Lung (tissue), 12 donors: Measurements from ENCODE around the gene NIPBL. TPM values are rescaled to one million over a fixed set of nuclear protein-coding genes. Genes with fewer than 3 reads are reported as not detected.
A peak's percentile ranks its signal among the peaks of the same experiment; 100 is the strongest.

Experiments
- ATAC-seq: fragments of 200-7000 bp; cut with Tn5 transposase; one replicate; pipeline ENCODE4 v1.9.1; 2020; ENCODE audit warnings: moderate number of reproducible peaks; ENCODE audit not compliant: insufficient read depth, low FRiP score
- DNase-seq, 3 donors: peaks; one replicate each; pipeline ENCODE4 v3.0.0-alpha.2; 2013 to 2017
- H3K27ac ChIP-seq, 2 donors: one replicate each; pipeline ENCODE4 v1.5.1; 2013; ENCODE audit warnings: mild to moderate bottlenecking in 2 of 2, moderate library complexity in 2 of 2, control low read depth in 1 of 2, inconsistent platforms in 1 of 2, low read depth in 1 of 2, low read length in 1 of 2
- H3K27me3 ChIP-seq, 3 donors: one replicate each; pipeline ENCODE4 v1.5.1; 2013; ENCODE audit warnings: low read length in 2 of 3; ENCODE audit not compliant: control insufficient read depth in 3 of 3, insufficient read depth in 3 of 3
- H3K36me3 ChIP-seq, 4 donors: one replicate each; pipeline ENCODE4 v1.5.1; 2013; ENCODE audit warnings: low read length in 4 of 4, mild to moderate bottlenecking in 1 of 4, moderate library complexity in 1 of 4; ENCODE audit not compliant: control insufficient read depth in 4 of 4, insufficient read depth in 4 of 4
- H3K4me1 ChIP-seq, 5 donors: one replicate each; pipeline ENCODE4 v1.5.1; 2013; ENCODE audit warnings: low read length in 5 of 5, mild to moderate bottlenecking in 2 of 5, moderate library complexity in 1 of 5; ENCODE audit not compliant: control insufficient read depth in 5 of 5, insufficient read depth in 5 of 5
- H3K4me3 ChIP-seq: one replicate; pipeline ENCODE4 v1.5.1; 2013; ENCODE audit warnings: mild to moderate bottlenecking, control low read depth, moderate library complexity
- H3K9ac ChIP-seq, 2 donors: one replicate each; pipeline ENCODE4 v1.5.1; 2013; ENCODE audit warnings: low read length in 2 of 2, control low read depth in 1 of 2; ENCODE audit not compliant: insufficient read depth in 1 of 2
- H3K9me3 ChIP-seq, 4 donors: one replicate each; pipeline ENCODE4 v1.5.1; 2013; ENCODE audit warnings: low read length in 3 of 4, mild to moderate bottlenecking in 1 of 4, moderate library complexity in 1 of 4; ENCODE audit not compliant: control insufficient read depth in 4 of 4, insufficient read depth in 3 of 4
- WGBS, 2 donors: extraction: QIAGEN DNeasy Blood & Tissue Kit; methylation state at CpG; one replicate each; pipeline ENCODE4 v1.1.7; 2013; 5-methylcytosine and 5-hydroxymethylcytosine counted together
- polyA plus RNA-seq, 2 donors: library from polyadenylated mRNA; stranded (reverse); fragments of 200-250 nt; gene quantifications; one replicate each; pipeline ENCODE4 v1.2.1, GENCODE V29; 2013
- total RNA-seq, 2 donors: library from RNA; depleted of rRNA in 1 of 2; stranded (reverse); fragments of >200 nt in 1 of 2; gene quantifications; one replicate each; pipeline ENCODE4 v1.2.1, GENCODE V29; 2014 to 2021
- TF ChIP-seq, protein P1 (sequence below): IDR thresholded peaks from 2 replicates; pipeline ENCODE4 v1.5.1; 2012; ENCODE audit warnings: mild to moderate bottlenecking; ENCODE audit errors: control extremely low read depth, extremely low read depth
- donor health status: control.
- donor health status: control.
- donor health status: Bipolar disorder and iron deficiency.
- donor health status: healthy.
- donor health status: DM: yes; HTN: yes; CAD: no.

The NIPBL gene
- total and polyA plus RNA-seq, 4 donors: 13.7 to 124 (median 32.4) TPM

GRCh38 chr5:36948650-36949049, 72.1 kb downstream of the NIPBL start:
- peaks cover 0 to 18% (median 0%) of the 10 kb centered on the region in 5 donors for H3K4me1 ChIP-seq
- H3K4me3 ChIP-seq: no peak overlapping the region
- H3K36me3 ChIP-seq: no peaks in the 10 kb centered on the region
- ATAC-seq (no peak), DNase-seq (no peak)
- TF ChIP-seq, protein P1, sequence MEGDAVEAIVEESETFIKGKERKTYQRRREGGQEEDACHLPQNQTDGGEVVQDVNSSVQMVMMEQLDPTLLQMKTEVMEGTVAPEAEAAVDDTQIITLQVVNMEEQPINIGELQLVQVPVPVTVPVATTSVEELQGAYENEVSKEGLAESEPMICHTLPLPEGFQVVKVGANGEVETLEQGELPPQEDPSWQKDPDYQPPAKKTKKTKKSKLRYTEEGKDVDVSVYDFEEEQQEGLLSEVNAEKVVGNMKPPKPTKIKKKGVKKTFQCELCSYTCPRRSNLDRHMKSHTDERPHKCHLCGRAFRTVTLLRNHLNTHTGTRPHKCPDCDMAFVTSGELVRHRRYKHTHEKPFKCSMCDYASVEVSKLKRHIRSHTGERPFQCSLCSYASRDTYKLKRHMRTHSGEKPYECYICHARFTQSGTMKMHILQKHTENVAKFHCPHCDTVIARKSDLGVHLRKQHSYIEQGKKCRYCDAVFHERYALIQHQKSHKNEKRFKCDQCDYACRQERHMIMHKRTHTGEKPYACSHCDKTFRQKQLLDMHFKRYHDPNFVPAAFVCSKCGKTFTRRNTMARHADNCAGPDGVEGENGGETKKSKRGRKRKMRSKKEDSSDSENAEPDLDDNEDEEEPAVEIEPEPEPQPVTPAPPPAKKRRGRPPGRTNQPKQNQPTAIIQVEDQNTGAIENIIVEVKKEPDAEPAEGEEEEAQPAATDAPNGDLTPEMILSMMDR: no peak
- 91 to 96% methylated on average over 1 of the region's 1 CpG for WGBS, 2 donors
- no peak overlapping the region for H3K27ac ChIP-seq
- no peaks in the 10 kb centered on the region for H3K9me3 ChIP-seq
- no peak overlapping the region for H3K9ac ChIP-seq
- H3K27me3 ChIP-seq: no peaks in the 10 kb centered on the region

DNA sequence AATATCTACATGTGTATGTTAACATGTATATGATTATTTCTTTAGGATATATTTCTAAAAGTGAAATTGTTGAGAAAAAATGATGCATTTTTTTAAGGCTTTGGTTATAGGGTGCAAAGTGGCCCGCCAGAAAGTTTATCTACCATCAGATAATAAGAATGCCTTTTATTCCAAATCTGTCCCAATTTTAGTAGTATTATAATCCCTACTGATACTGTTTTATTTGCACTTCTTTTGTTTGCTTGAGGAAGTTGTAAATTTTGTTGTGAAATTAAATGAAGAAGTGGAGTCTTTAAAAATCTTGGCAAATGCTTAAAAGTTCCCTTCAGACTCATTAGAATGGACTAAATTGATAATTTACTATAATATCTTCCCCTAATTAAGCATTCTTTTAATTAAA, 73.0 kb downstream of the NIPBL start:
- no peaks in the 10 kb centered on the region for H3K9me3 ChIP-seq
- DNase-seq: no peak
- TF ChIP-seq, protein P1: no peak
- H3K27me3 ChIP-seq: no peaks in the 10 kb centered on the region
- no peak overlapping the region for H3K27ac ChIP-seq
- WGBS, 2 donors: 88 to 93% methylated on average over 1 of the region's 1 CpG
- ATAC-seq: no peak
- H3K4me3 ChIP-seq: no peak overlapping the region
- no peak overlapping the region for H3K9ac ChIP-seq
- no peaks in the 10 kb centered on the region for H3K36me3 ChIP-seq
- H3K4me1 ChIP-seq: peaks cover 0 to 18% (median 0%) of the 10 kb centered on the region in 5 donors

DNA sequence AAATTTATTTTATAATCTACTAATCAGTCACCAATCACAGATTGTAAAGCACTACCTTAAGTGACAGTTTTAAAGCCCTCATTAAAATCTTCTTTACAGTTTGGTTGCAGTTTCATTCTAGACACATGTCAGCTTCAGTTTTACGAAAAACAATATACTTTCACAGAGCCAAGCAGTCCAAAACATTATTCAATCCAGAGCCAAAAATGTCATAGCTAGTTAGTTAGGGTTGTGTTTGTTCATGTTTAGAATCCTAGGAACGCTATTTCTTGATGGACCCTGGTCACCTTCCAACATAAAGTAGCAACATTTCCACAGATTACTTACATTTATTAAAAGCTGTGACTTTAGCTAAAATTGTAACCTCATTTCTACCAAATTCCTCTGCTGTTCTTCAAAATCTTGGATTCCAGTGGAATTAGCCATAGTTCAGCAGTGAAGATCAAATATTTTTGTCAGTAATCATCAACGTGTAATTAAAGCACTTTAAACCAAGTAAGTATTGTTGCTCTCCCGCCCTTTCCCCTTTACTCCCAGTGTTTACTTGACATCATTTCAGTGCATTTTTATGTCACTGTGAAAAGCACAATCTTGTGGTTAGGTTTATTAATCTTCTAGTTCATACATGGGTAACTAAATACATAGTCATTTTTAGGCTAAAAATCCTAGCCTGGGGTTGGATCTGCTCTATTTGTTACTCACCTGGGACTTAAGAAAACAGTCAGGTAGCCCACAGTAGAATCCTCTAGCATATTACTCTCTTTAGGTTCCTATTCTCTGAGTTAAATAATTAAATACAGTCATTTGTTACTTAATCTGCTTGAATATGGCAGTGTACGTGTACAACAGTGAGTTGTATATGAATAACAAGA, 74.3 kb downstream of the NIPBL start:
- ATAC-seq: peak; percentile 14
- no peak overlapping the region for H3K9ac ChIP-seq
- H3K4me3 ChIP-seq: no peak overlapping the region

More for the DNA sequence above, 74.3 kb downstream of the NIPBL start:
- Histone ChIP-seq H3K27ac (no peak overlapping the region), H3K9me3 (no peaks in the 10 kb centered on the region), H3K27me3 (no peaks in the 10 kb centered on the region), H3K36me3 (peaks cover 0 to 1% (median 0%) of the 10 kb centered on the region in 4 donors), H3K4me1 (peaks cover 0 to 18% (median 0%) of the 10 kb centered on the region in 5 donors)
- WGBS, 2 donors: 60 to 74% methylated on average over 5 of the region's 5 CpGs
- TF ChIP-seq, protein P1: no peak
- peak in 1 of 3 donors; percentile 12 for DNase-seq
